T-helper 1 cell treated with Interleukin-12 subunit alpha and Interleukin-12 subunit beta and Interleukin-4 antibody, amounts not matched to agents 30 μg/mL and 1 μg/mL, for 36 hours (primary cell): Measurements from ENCODE around the gene UCK1.

Experiments
- H3K27ac Mint-ChIP-seq: one replicate; pipeline ENCODE4 v1.8.0; 2021; ENCODE audit warnings: mild to moderate bottlenecking, mixed read lengths
- H3K27me3 Mint-ChIP-seq: one replicate; pipeline ENCODE4 v1.8.0; 2021; ENCODE audit warnings: low read depth, mixed read lengths
- H3K36me3 Mint-ChIP-seq: one replicate; pipeline ENCODE4 v1.8.0; 2021; ENCODE audit warnings: low read depth, mixed read lengths
- H3K4me1 Mint-ChIP-seq: one replicate; pipeline ENCODE4 v1.8.0; 2021; ENCODE audit warnings: low read depth, mixed read lengths
- H3K4me3 Mint-ChIP-seq: one replicate; pipeline ENCODE4 v1.8.0; 2021; ENCODE audit warnings: mild to moderate bottlenecking, moderate library complexity, mixed read lengths
- H3K9me3 Mint-ChIP-seq: one replicate; pipeline ENCODE4 v1.8.0; 2021; ENCODE audit warnings: mixed read lengths

The UCK1 gene

GRCh38 chr9:131475111-131475955, 55.7 kb downstream of the UCK1 start:
- Mint-ChIP-seq H3K27me3 (no peaks in the 10 kb centered on the region), H3K4me3 (no peak overlapping the region), H3K36me3 (peaks cover 31% of the 10 kb centered on the region), H3K27ac (no peak overlapping the region), H3K9me3 (no peaks in the 10 kb centered on the region), H3K4me1 (peaks cover 5% of the 10 kb centered on the region)

GRCh38 chr9:131474711-131475110, 56.4 kb downstream of the UCK1 start:
- Mint-ChIP-seq H3K27me3 (no peaks in the 10 kb centered on the region), H3K9me3 (no peaks in the 10 kb centered on the region), H3K4me1 (peaks cover 5% of the 10 kb centered on the region), H3K4me3 (no peak overlapping the region), H3K27ac (no peak overlapping the region), H3K36me3 (peaks cover 35% of the 10 kb centered on the region)

GRCh38 chr9:131473891-131474290, 57.2 kb downstream of the UCK1 start:
- Mint-ChIP-seq H3K36me3 (peaks cover 33% of the 10 kb centered on the region), H3K4me1 (peaks cover 5% of the 10 kb centered on the region), H3K9me3 (no peaks in the 10 kb centered on the region), H3K4me3 (no peak overlapping the region), H3K27ac (no peak overlapping the region), H3K27me3 (no peaks in the 10 kb centered on the region)
